Skeletal muscle satellite cell (primary cell): ENCODE measurements around the gene JPT2.

ENCODE experiments used
- H3K27me3 ChIP-seq: 2 replicates; pipeline ENCODE4 v1.7.0; 2013; ENCODE audit warnings: low read length; ENCODE audit not compliant: control insufficient read depth, insufficient read depth
- H3K36me3 ChIP-seq: 2 replicates; pipeline ENCODE4 v1.7.0; 2013; ENCODE audit warnings: mild to moderate bottlenecking, control low read depth, low read length; ENCODE audit not compliant: insufficient read depth
- H3K4me1 ChIP-seq: 2 replicates; pipeline ENCODE4 v1.7.0; 2013; ENCODE audit warnings: low read length; ENCODE audit not compliant: control insufficient read depth, insufficient read depth
- H3K4me2 ChIP-seq: 2 replicates; pipeline ENCODE4 v1.7.0; 2013; ENCODE audit warnings: mild to moderate bottlenecking, low read length
- H3K4me3 ChIP-seq: 2 replicates; pipeline ENCODE4 v1.7.0; 2013; ENCODE audit warnings: low read length
- H3K9ac ChIP-seq: 2 replicates; pipeline ENCODE4 v1.7.0; 2013; ENCODE audit warnings: mild to moderate bottlenecking, low read depth, low read length, moderate library complexity
- H3K9me3 ChIP-seq: replicated peaks from 2 replicates; pipeline ENCODE4 v1.7.0; 2013; ENCODE audit warnings: mild to moderate bottlenecking, control low read depth, low read length

The JPT2 gene

GRCh38 chr16:1639860-1640259, 38.2 kb upstream of the JPT2 start:
- Histone ChIP-seq H3K36me3 (peaks cover 67% of the 10 kb centered on the region), H3K9ac (no peak overlapping the region), H3K9me3 (no peaks in the 10 kb centered on the region), H3K4me2 (no peak overlapping the region), H3K27me3 (no peaks in the 10 kb centered on the region), H3K4me3 (no peak overlapping the region), H3K4me1 (no peaks in the 10 kb centered on the region)

GRCh38 chr16:1640261-1640941, 37.7 kb upstream of the JPT2 start:
- Histone ChIP-seq H3K9ac (no peak overlapping the region), H3K4me1 (no peaks in the 10 kb centered on the region), H3K4me2 (no peak overlapping the region), H3K36me3 (peaks cover 66% of the 10 kb centered on the region), H3K9me3 (no peaks in the 10 kb centered on the region), H3K27me3 (no peaks in the 10 kb centered on the region), H3K4me3 (no peak overlapping the region)

GRCh38 chr16:1641261-1641660, 36.8 kb upstream of the JPT2 start:
- H3K36me3 ChIP-seq, result peaks cover 74% of the 10 kb centered on the region
- no peak overlapping the region for H3K4me2 ChIP-seq
- H3K9me3 ChIP-seq, result no peaks in the 10 kb centered on the region
- no peak overlapping the region for H3K4me3 ChIP-seq
- H3K27me3 ChIP-seq, result no peaks in the 10 kb centered on the region
- peaks cover 6% of the 10 kb centered on the region for H3K4me1 ChIP-seq
- no peak overlapping the region for H3K9ac ChIP-seq

GRCh38 chr16:1642148-1642547, 35.9 kb upstream of the JPT2 start:
- peaks cover 82% of the 10 kb centered on the region for H3K36me3 ChIP-seq
- H3K4me2 ChIP-seq, result no peak overlapping the region
- no peaks in the 10 kb centered on the region for H3K9me3 ChIP-seq
- H3K27me3 ChIP-seq, result no peaks in the 10 kb centered on the region
- no peak overlapping the region for H3K9ac ChIP-seq
- H3K4me3 ChIP-seq, result no peak overlapping the region
- H3K4me1 ChIP-seq, result peaks cover 7% of the 10 kb centered on the region

GRCh38 chr16:1642753-1643152, 35.3 kb upstream of the JPT2 start:
- Histone ChIP-seq H3K4me1 (peaks cover 7% of the 10 kb centered on the region), H3K36me3 (peaks cover 81% of the 10 kb centered on the region), H3K9me3 (no peaks in the 10 kb centered on the region), H3K4me3 (no peak overlapping the region), H3K4me2 (no peak overlapping the region), H3K27me3 (no peaks in the 10 kb centered on the region), H3K9ac (no peak overlapping the region)

- Histone ChIP-seq H3K9ac (no peak overlapping the region), H3K4me2 (no peak overlapping the region), H3K4me1 (peaks cover 7% of the 10 kb centered on the region), H3K36me3 (peaks cover 76% of the 10 kb centered on the region), H3K27me3 (no peaks in the 10 kb centered on the region), H3K4me3 (no peak overlapping the region), H3K9me3 (no peaks in the 10 kb centered on the region)
Observed at GRCh38 chr16:1643521-1643920, 34.6 kb upstream of the JPT2 start.

- Histone ChIP-seq H3K4me3 (no peak overlapping the region), H3K9me3 (no peaks in the 10 kb centered on the region), H3K36me3 (peaks cover 60% of the 10 kb centered on the region), H3K4me2 (no peak overlapping the region), H3K9ac (no peak overlapping the region), H3K27me3 (no peaks in the 10 kb centered on the region), H3K4me1 (peaks cover 7% of the 10 kb centered on the region)
Observed at GRCh38 chr16:1645914-1646525, 32.1 kb upstream of the JPT2 start.

- H3K36me3 ChIP-seq, result peaks cover 60% of the 10 kb centered on the region
- H3K9ac ChIP-seq, result no peak overlapping the region
Observed at GRCh38 chr16:1647856-1648255, 30.2 kb upstream of the JPT2 start.

GRCh38 chr16:1650131-1650530, 27.9 kb upstream of the JPT2 start:
- Histone ChIP-seq H3K27me3 (no peaks in the 10 kb centered on the region), H3K4me3 (no peak overlapping the region), H3K9ac (no peak overlapping the region), H3K36me3 (peaks cover 61% of the 10 kb centered on the region), H3K9me3 (no peaks in the 10 kb centered on the region), H3K4me2 (no peak overlapping the region), H3K4me1 (peaks cover 15% of the 10 kb centered on the region)

More at GRCh38 chr16:1647856-1648255, 30.2 kb upstream of the JPT2 start:
- no peaks in the 10 kb centered on the region for H3K9me3 ChIP-seq
- peaks cover 7% of the 10 kb centered on the region for H3K4me1 ChIP-seq
- no peaks in the 10 kb centered on the region for H3K27me3 ChIP-seq
- H3K4me3 ChIP-seq, result no peak overlapping the region
- H3K4me2 ChIP-seq, result no peak overlapping the region

- H3K4me2 ChIP-seq, result no peak overlapping the region
- H3K9me3 ChIP-seq, result no peaks in the 10 kb centered on the region
- no peak overlapping the region for H3K4me3 ChIP-seq
- H3K4me1 ChIP-seq, result peaks cover 11% of the 10 kb centered on the region
- H3K27me3 ChIP-seq, result no peaks in the 10 kb centered on the region
- H3K36me3 ChIP-seq, result peaks cover 62% of the 10 kb centered on the region
- H3K9ac ChIP-seq, result no peak overlapping the region
Observed at GRCh38 chr16:1651094-1651973, 26.7 kb upstream of the JPT2 start.

GRCh38 chr16:1651974-1652312, 26.1 kb upstream of the JPT2 start:
- Histone ChIP-seq H3K9me3 (no peaks in the 10 kb centered on the region), H3K4me2 (no peak overlapping the region), H3K27me3 (no peaks in the 10 kb centered on the region), H3K36me3 (peaks cover 62% of the 10 kb centered on the region), H3K9ac (no peak overlapping the region), H3K4me1 (peaks cover 10% of the 10 kb centered on the region), H3K4me3 (no peak overlapping the region)
